ENCODE data around the gene ATAD3B.
"Not testable (repeated sequence)": the region's sequence is repeated elsewhere in the genome, so short reads cannot be mapped to it uniquely, and the experiment has no call there.

The ATAD3B gene

GRCh38 chr1:1452882-1453281 lies 18.7 kb upstream of the ATAD3B start:
- Histone ChIP-seq H3K4me1 (ENCODE audit: insufficient read depth, low read length, severe bottlenecking) (no peaks in the 10 kb centered on the region), H3K79me2 (ENCODE audit: insufficient read depth, low read length) (no peaks in the 10 kb centered on the region), H3F3A (ENCODE audit: insufficient read depth, low read length) (no peaks in the 10 kb centered on the region), H3K27me3 (ENCODE audit: insufficient read depth, low read length) (0 out of 2 replicates have a peak, but pooled peaks cover 4% of the 10 kb centered on the region), H4K20me1 (ENCODE audit: insufficient read depth, low read length) (no peaks in the 10 kb centered on the region), H3K9ac (ENCODE audit: low read length) (no peak overlapping the region), H3K36me3 (ENCODE audit: insufficient read depth, low read length) (no peaks in the 10 kb centered on the region), H2AFZ (ENCODE audit: low read length) (no peak overlapping the region), H3K9me3 (ENCODE audit: low read length) (no peaks in the 10 kb centered on the region), H3K4me3 (ENCODE audit: low read depth, low read length, poor library complexity, severe bottlenecking) (no peak overlapping the region), H3K27ac (ENCODE audit: low read depth, low read length, poor library complexity, severe bottlenecking) (no peak overlapping the region), H3K9me2 (ENCODE audit: low read depth, low read length) (no peaks in the 10 kb centered on the region), H3K4me2 (ENCODE audit: low read length) (no peak overlapping the region)
- TF ChIP-seq EZH2 (IDR thresholded peaks at IDR 0.05; ENCODE audit: borderline replicate concordance, low read length) (no peak), CTCF (IDR thresholded peaks at IDR 0.05; ENCODE audit: low read length) (no peak)

- H3K9me2 ChIP-seq (ENCODE audit: low read depth, low read length); H3K27ac ChIP-seq (ENCODE audit: low read depth, low read length, poor library complexity, severe bottlenecking); H4K20me1 ChIP-seq (ENCODE audit: insufficient read depth, low read length); H3K4me1 ChIP-seq (ENCODE audit: insufficient read depth, low read length, severe bottlenecking); H3F3A ChIP-seq (ENCODE audit: insufficient read depth, low read length); H3K79me2 ChIP-seq (ENCODE audit: insufficient read depth, low read length); H3K9me3 ChIP-seq (ENCODE audit: low read length); H3K4me3 ChIP-seq (ENCODE audit: low read depth, low read length, poor library complexity, severe bottlenecking); H3K27me3 ChIP-seq (ENCODE audit: insufficient read depth, low read length); H2AFZ ChIP-seq (ENCODE audit: low read length); H3K9ac ChIP-seq (ENCODE audit: low read length); H3K4me2 ChIP-seq (ENCODE audit: low read length); H3K36me3 ChIP-seq (ENCODE audit: insufficient read depth, low read length): not testable (repeated sequence)
Observed at GRCh38 chr1:1454286-1455056, 17.1 kb upstream of the ATAD3B start.

GRCh38 chr1:1455366-1455884 lies 16.1 kb upstream of the ATAD3B start:
- Histone ChIP-seq H3K4me3 (ENCODE audit: low read depth, low read length, poor library complexity, severe bottlenecking) (no peak overlapping the region), H3K9me3 (ENCODE audit: low read length) (no peaks in the 10 kb centered on the region), H2AFZ (ENCODE audit: low read length) (no peak overlapping the region), H3K27me3 (ENCODE audit: insufficient read depth, low read length) (0 out of 2 replicates have a peak, but pooled peaks cover 4% of the 10 kb centered on the region), H3K4me2 (ENCODE audit: low read length) (no peak overlapping the region), H3K9me2 (ENCODE audit: low read depth, low read length) (no peaks in the 10 kb centered on the region), H3K27ac (ENCODE audit: low read depth, low read length, poor library complexity, severe bottlenecking) (no peak overlapping the region), H3K79me2 (ENCODE audit: insufficient read depth, low read length) (no peaks in the 10 kb centered on the region), H3K9ac (ENCODE audit: low read length) (no peak overlapping the region), H3F3A (ENCODE audit: insufficient read depth, low read length) (no peaks in the 10 kb centered on the region), H3K36me3 (ENCODE audit: insufficient read depth, low read length) (no peaks in the 10 kb centered on the region), H4K20me1 (ENCODE audit: insufficient read depth, low read length) (no peaks in the 10 kb centered on the region), H3K4me1 (ENCODE audit: insufficient read depth, low read length, severe bottlenecking) (no peaks in the 10 kb centered on the region)
- TF ChIP-seq CTCF (IDR thresholded peaks at IDR 0.05; ENCODE audit: low read length) (no peak), EZH2 (IDR thresholded peaks at IDR 0.05; ENCODE audit: borderline replicate concordance, low read length) (no peak)

DNA sequence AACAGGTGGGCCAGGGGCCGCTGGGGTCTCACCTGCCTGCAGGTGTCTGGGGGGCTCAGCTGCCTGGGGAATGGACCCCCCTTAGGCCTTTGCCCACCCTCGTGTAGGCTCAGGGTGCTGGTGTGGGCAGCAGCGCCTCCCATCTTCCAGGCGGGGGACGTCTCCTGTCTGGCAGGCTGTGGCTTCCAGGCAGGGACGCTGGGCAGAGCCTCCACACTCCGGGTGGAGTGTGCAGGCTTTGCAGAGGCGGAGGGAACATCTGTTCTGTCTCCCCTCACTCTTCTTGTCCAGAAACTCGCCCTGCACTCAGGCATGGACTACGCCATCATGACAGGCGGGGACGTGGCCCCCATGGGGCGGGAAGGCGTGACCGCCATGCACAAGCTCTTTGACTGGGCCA lies 15.6 kb upstream of the ATAD3B start:
- not testable (repeated sequence) for H3K9me3 ChIP-seq (ENCODE audit: low read length); H3K4me3 ChIP-seq (ENCODE audit: low read depth, low read length, poor library complexity, severe bottlenecking); H3K9ac ChIP-seq (ENCODE audit: low read length); H2AFZ ChIP-seq (ENCODE audit: low read length); H3K4me2 ChIP-seq (ENCODE audit: low read length); H3K79me2 ChIP-seq (ENCODE audit: insufficient read depth, low read length); H3K27ac ChIP-seq (ENCODE audit: low read depth, low read length, poor library complexity, severe bottlenecking); H3F3A ChIP-seq (ENCODE audit: insufficient read depth, low read length); H3K4me1 ChIP-seq (ENCODE audit: insufficient read depth, low read length, severe bottlenecking); H4K20me1 ChIP-seq (ENCODE audit: insufficient read depth, low read length); H3K36me3 ChIP-seq (ENCODE audit: insufficient read depth, low read length); H3K27me3 ChIP-seq (ENCODE audit: insufficient read depth, low read length); H3K9me2 ChIP-seq (ENCODE audit: low read depth, low read length)

- not testable (repeated sequence) for H3K27ac ChIP-seq (ENCODE audit: low read depth, low read length, poor library complexity, severe bottlenecking); H3K4me3 ChIP-seq (ENCODE audit: low read depth, low read length, poor library complexity, severe bottlenecking); H3F3A ChIP-seq (ENCODE audit: insufficient read depth, low read length); H3K79me2 ChIP-seq (ENCODE audit: insufficient read depth, low read length); H3K9ac ChIP-seq (ENCODE audit: low read length); H3K27me3 ChIP-seq (ENCODE audit: insufficient read depth, low read length); H2AFZ ChIP-seq (ENCODE audit: low read length); H3K4me1 ChIP-seq (ENCODE audit: insufficient read depth, low read length, severe bottlenecking); H3K9me3 ChIP-seq (ENCODE audit: low read length); H3K9me2 ChIP-seq (ENCODE audit: low read depth, low read length); H3K4me2 ChIP-seq (ENCODE audit: low read length); H3K36me3 ChIP-seq (ENCODE audit: insufficient read depth, low read length); H4K20me1 ChIP-seq (ENCODE audit: insufficient read depth, low read length)
Observed at GRCh38 chr1:1456683-1457255, 14.8 kb upstream of the ATAD3B start.

DNA sequence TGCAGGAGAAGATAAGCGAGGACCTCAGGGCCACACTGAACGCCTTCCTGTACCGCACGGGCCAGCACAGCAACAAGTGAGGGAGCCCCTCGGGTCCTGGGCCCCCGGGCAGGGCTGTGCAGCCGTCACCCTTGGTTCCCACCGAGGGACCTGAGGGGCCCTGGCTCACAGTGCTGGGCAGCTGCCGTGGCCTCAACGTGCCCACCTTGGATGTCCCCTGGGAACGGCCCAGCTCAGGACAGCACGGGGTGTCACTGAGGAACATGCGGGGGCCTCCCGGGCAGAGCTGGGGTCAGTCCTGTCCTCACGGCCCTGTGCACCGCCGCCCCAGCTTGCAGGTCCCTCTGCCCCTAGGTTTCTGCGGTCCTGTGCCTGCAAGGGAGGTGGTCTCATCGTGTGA lies 12.4 kb upstream of the ATAD3B start:
- not testable (repeated sequence) for H3K36me3 ChIP-seq (ENCODE audit: insufficient read depth, low read length); H3K27ac ChIP-seq (ENCODE audit: low read depth, low read length, poor library complexity, severe bottlenecking); H3K9me3 ChIP-seq (ENCODE audit: low read length); H3K27me3 ChIP-seq (ENCODE audit: insufficient read depth, low read length); H3K4me3 ChIP-seq (ENCODE audit: low read depth, low read length, poor library complexity, severe bottlenecking); H3K9ac ChIP-seq (ENCODE audit: low read length); H2AFZ ChIP-seq (ENCODE audit: low read length); H3K4me2 ChIP-seq (ENCODE audit: low read length); H4K20me1 ChIP-seq (ENCODE audit: insufficient read depth, low read length); H3K9me2 ChIP-seq (ENCODE audit: low read depth, low read length); H3F3A ChIP-seq (ENCODE audit: insufficient read depth, low read length); H3K79me2 ChIP-seq (ENCODE audit: insufficient read depth, low read length)
- peaks cover 16% of the 10 kb centered on the region for H3K4me1 ChIP-seq (ENCODE audit: insufficient read depth, low read length, severe bottlenecking)

Measured in OCI-LY1 (cell line).